CD4-positive, alpha-beta T cell treated with Interleukin-17A for 1 hour (primary cell): ENCODE data around the gene CAB39.
A peak's percentile ranks its signal among the peaks of the same experiment; 100 is the strongest.

Experiments used
- DNase-seq: peaks from one replicate; pipeline ENCODE4 v3.0.0-alpha.2; 2020

Gene CAB39

GRCh38 chr2:230758566-230759480 lies 46.2 kb downstream of the CAB39 start:
- no peak for DNase-seq

GRCh38 chr2:230759481-230760167 lies 47.0 kb downstream of the CAB39 start:
- no peak for DNase-seq

- no peak for DNase-seq
Observed at GRCh38 chr2:230761704-230762103, 49.1 kb downstream of the CAB39 start.

- DNase-seq: peak; percentile 34
Observed at GRCh38 chr2:230762317-230762896, 49.8 kb downstream of the CAB39 start.

GRCh38 chr2:230764346-230764745 lies 51.7 kb downstream of the CAB39 start:
- no peak for DNase-seq

GRCh38 chr2:230765611-230766300 lies 53.1 kb downstream of the CAB39 start:
- DNase-seq: no peak

- DNase-seq: no peak
Observed at GRCh38 chr2:230767862-230768388, 55.3 kb downstream of the CAB39 start.

GRCh38 chr2:230770804-230771203 lies 58.2 kb downstream of the CAB39 start:
- DNase-seq: no peak

- no peak for DNase-seq
Observed at GRCh38 chr2:230772156-230772555, 59.5 kb downstream of the CAB39 start.

- peak; percentile 53 for DNase-seq
Observed at GRCh38 chr2:230773039-230773773, 60.6 kb downstream of the CAB39 start.

- no peak for DNase-seq
Observed at GRCh38 chr2:230774348-230774951, 61.8 kb downstream of the CAB39 start.

- no peak for DNase-seq
Observed at GRCh38 chr2:230775737-230776136, 63.1 kb downstream of the CAB39 start.

- no peak for DNase-seq
Observed at GRCh38 chr2:230777721-230778120, 65.1 kb downstream of the CAB39 start.

GRCh38 chr2:230778350-230779063 lies 65.9 kb downstream of the CAB39 start:
- DNase-seq: no peak

- DNase-seq: no peak
Observed at GRCh38 chr2:230779126-230779525, 66.5 kb downstream of the CAB39 start.

GRCh38 chr2:230779607-230780006 lies 67.0 kb downstream of the CAB39 start:
- no peak for DNase-seq

GRCh38 chr2:230781130-230781797 lies 68.6 kb downstream of the CAB39 start:
- DNase-seq: peak; percentile 69

- no peak for DNase-seq
Observed at GRCh38 chr2:230783101-230783500, 70.5 kb downstream of the CAB39 start.

GRCh38 chr2:230784795-230785194 lies 72.2 kb downstream of the CAB39 start:
- DNase-seq: no peak

- no peak for DNase-seq
Observed at GRCh38 chr2:230785346-230785745, 72.7 kb downstream of the CAB39 start.
